Heart right ventricle (tissue), 16 donors: Measurements from ENCODE around the gene PUDP. TPM values are rescaled to one million over a fixed set of nuclear protein-coding genes. Genes with fewer than 3 reads are reported as not detected.

Source experiments
- ATAC-seq, 8 donors: fragments of 200-7000 bp; cut with Tn5 transposase; one replicate each; pipeline ENCODE4 v1.9.1; 2020; ENCODE audit warnings: mild to moderate bottlenecking in 8 of 8, moderate library complexity in 8 of 8, moderate number of reproducible peaks in 1 of 8
- DNase-seq, 2 donors: peaks; one replicate each; pipeline ENCODE4 v3.0.0-alpha.2; 2020
- H3K27ac ChIP-seq, 10 donors: fragments of 200-600 bp; sonication (generic) in 2 of 10; one replicate each; pipeline versions ENCODE4 v1.5.0 to v1.8.0; 2020 to 2022; ENCODE audit warnings: mild to moderate bottlenecking in 3 of 10
- H3K27me3 ChIP-seq, 7 donors: fragments of 200-600 bp; one replicate each; pipeline ENCODE4 v1.8.0; 2021 to 2022; ENCODE audit warnings: mild to moderate bottlenecking in 2 of 7
- H3K36me3 ChIP-seq, 9 donors: fragments of 200-600 bp; sonication (generic) in 1 of 9; one replicate each; pipeline versions ENCODE4 v1.5.0 to v1.8.0; 2020 to 2022; ENCODE audit warnings: mild to moderate bottlenecking in 2 of 9
- H3K4me1 ChIP-seq, 9 donors: fragments of 200-600 bp; sonication (generic) in 1 of 9; one replicate each; pipeline versions ENCODE4 v1.5.0 to v1.8.0; 2020 to 2022; ENCODE audit warnings: mild to moderate bottlenecking in 4 of 9
- H3K4me3 ChIP-seq, 10 donors: fragments of 200-600 bp; sonication (generic) in 2 of 10; one replicate each; pipeline versions ENCODE4 v1.5.0 to v1.8.0; 2020 to 2022; ENCODE audit warnings: mild to moderate bottlenecking in 7 of 10, moderate library complexity in 2 of 10
- H3K9me3 ChIP-seq, 11 donors: fragments of 200-600 bp in 10 of 11; sonication (generic) in 2 of 11; one replicate each; pipeline versions ENCODE4 v1.5.0 to v1.8.0; 2013 to 2022; ENCODE audit warnings: mild to moderate bottlenecking in 2 of 11, control low read depth in 1 of 11, moderate library complexity in 1 of 11
- CTCF ChIP-seq, 9 donors: fragments of 200-600 bp; sonication (generic) in 2 of 9; IDR thresholded peaks; one replicate each; pipeline versions ENCODE4 v1.5.0 to v1.8.0; 2021 to 2022; ENCODE audit warnings: antibody characterized with exemption in 9 of 9, mild to moderate bottlenecking in 5 of 9, moderate library complexity in 1 of 9
- WGBS, 2 donors: extraction: QIAGEN DNeasy Blood & Tissue Kit; methylation state at CpG; one replicate each; pipeline ENCODE4 v1.1.7; 2013; ENCODE audit warnings: inconsistent platforms in 1 of 2; 5-methylcytosine and 5-hydroxymethylcytosine counted together
- intact Hi-C, 10 donors: fragments of 100-400 bp; cut with DNase I; formaldehyde crosslinking; loops; one replicate each; pipeline versions ENCODE4 v1.11.1 to v1.14.2; 2022
- polyA plus RNA-seq, 2 donors: library from polyadenylated mRNA; stranded (reverse); fragments of 200-250 nt; gene quantifications; one replicate each; pipeline ENCODE4 v1.2.3, GENCODE V29; 2013
- total RNA-seq, 10 donors: library from RNA; stranded (reverse); fragmentation: NEBNext Ultra II Directional in 3 of 10; extraction: Animal tissue kit (Norgen Biotek cat#: 25700) in 3 of 10; gene quantifications; one replicate each; pipeline versions ENCODE4 v1.2.1 to v1.2.4, GENCODE V29; 2021 to 2023
- donor health status: Arrhythmogenic right ventricular cardiomyopathy.
- donor health status: ischemic (EF 13 %, LVEDD 7.1; RV severe dilation, severe dysfunction).
- donor health status: healthy with polysubstance abuse.
- donor health status: DM: no; HTN: yes; CAD: no.
- donor health status: DM: no; HTN: no; CAD: no.
- donor health status: ischemic (EF 25% LVEDD 6.9; RV normal size, moderate dysfunction).
- donor health status: ischemic (EF 25% LVEDD 5.7; RV mildly dilated, moderate dysfunction).
- donor health status: healthy.
- donor health status: DM: yes; HTN: yes; CAD: no.
- donor health status: Ischemic cardiomyopathy.
- donor health status: ischemic (EF 35%, LVEDD 5.7; RV mildly dilated, moderate dysfunction).
- donor health status: nonischemic (EF 11% LVEDD 7.7; RV severe dilation, severe dysfunction).
- donor health status: DM: yes; HTN: yes; CAD: no.
- donor health status: PGD.
- donor health status: ischemic (EF 29% LVEDD 5.4; RV normal size, mild dysfunction).
- donor health status: nonischemic (EF 23%, LVEDD 6.1; RV moderate dilation, normal function).

Gene PUDP
- total and polyA plus RNA-seq, 12 donors = 9.1 to 27.0 (median 21.0) TPM

GRCh38 chrX:7062903-7063302 lies 85.0 kb downstream of the PUDP start:
- H3K9me3 ChIP-seq = no peaks in the 10 kb centered on the region
- no peak overlapping the region for H3K4me3 ChIP-seq
- no peak for TF ChIP-seq CTCF (IDR thresholded peaks at IDR 0.05)
- 88% methylated on average over 1 of the region's 1 CpG for WGBS, 2 donors
- peaks cover 0 to 10% (median 0%) of the 10 kb centered on the region in 9 donors for H3K36me3 ChIP-seq
- H3K27ac ChIP-seq = no peak overlapping the region
- no peaks in the 10 kb centered on the region for H3K4me1 ChIP-seq
- ATAC-seq (no peak), DNase-seq (no peak)
- intact Hi-C loops = no loop called here
- H3K27me3 ChIP-seq = no peaks in the 10 kb centered on the region

- WGBS, 2 donors = 76 to 83% methylated on average over 1 of the region's 1 CpG
These were observed 85.7 kb downstream of the PUDP start for GRCh38 chrX:7062276-7062675.

GRCh38 chrX:7061429-7061828 lies 86.5 kb downstream of the PUDP start:
- intact Hi-C loops = no loop called here
- no peak for TF ChIP-seq CTCF (IDR thresholded peaks at IDR 0.05)
- WGBS, 2 donors = 88 to 97% methylated on average over 2 of the region's 2 CpGs
- DNase-seq (no peak), ATAC-seq (no peak)
- Histone ChIP-seq H3K9me3 (no peaks in the 10 kb centered on the region), H3K36me3 (peaks cover 0 to 22% (median 0%) of the 10 kb centered on the region in 9 donors), H3K27me3 (no peaks in the 10 kb centered on the region), H3K4me1 (no peaks in the 10 kb centered on the region), H3K4me3 (no peak overlapping the region), H3K27ac (no peak overlapping the region)

More at GRCh38 chrX:7062276-7062675, 85.7 kb downstream of the PUDP start:
- no peak for TF ChIP-seq CTCF (IDR thresholded peaks at IDR 0.05)
- no peak for DNase-seq
- Histone ChIP-seq H3K9me3 (no peaks in the 10 kb centered on the region), H3K27me3 (no peaks in the 10 kb centered on the region), H3K4me3 (no peak overlapping the region), H3K4me1 (no peaks in the 10 kb centered on the region), H3K36me3 (peaks cover 0 to 13% (median 0%) of the 10 kb centered on the region in 9 donors), H3K27ac (no peak overlapping the region)
- ATAC-seq = no peak
- intact Hi-C loops = no loop called here

- no peak overlapping the region for H3K4me3 ChIP-seq
- ATAC-seq (no peak), DNase-seq (no peak)
- TF ChIP-seq CTCF (IDR thresholded peaks at IDR 0.05) = no peak
- peaks cover 0 to 25% (median 0%) of the 10 kb centered on the region in 9 donors for H3K36me3 ChIP-seq
- 80 to 98% methylated on average over 6 of the region's 6 CpGs for WGBS, 2 donors
- H3K9me3 ChIP-seq = no peaks in the 10 kb centered on the region
- no peak overlapping the region for H3K27ac ChIP-seq
- intact Hi-C loops = no loop called here
- no peaks in the 10 kb centered on the region for H3K27me3 ChIP-seq
- H3K4me1 ChIP-seq = no peaks in the 10 kb centered on the region
These were observed 87.5 kb downstream of the PUDP start for GRCh38 chrX:7060444-7060843.
